Measurements from ENCODE around the gene SIAH2.
"Not testable (repeated sequence)": the region's sequence is repeated elsewhere in the genome, so short reads cannot be mapped to it uniquely, and the experiment has no call there.

The SIAH2 gene

GRCh38 chr3:150798122-150798618 lies 35.2 kb upstream of the SIAH2 start:
- TF ChIP-seq CTCF (IDR thresholded peaks at IDR 0.05; ENCODE audit: extremely low read depth, missing control alignments): no peak
- no peak for DNase-seq (ENCODE audit: low spot score)

- no peak for TF ChIP-seq CTCF (IDR thresholded peaks at IDR 0.05; ENCODE audit: extremely low read depth, missing control alignments)
- no peak for DNase-seq (ENCODE audit: low spot score)
Measured at GRCh38 chr3:150797155-150797554, 34.2 kb upstream of the SIAH2 start.

- DNase-seq (ENCODE audit: low spot score): not testable (repeated sequence)
Measured at GRCh38 chr3:150796527-150796926, 33.6 kb upstream of the SIAH2 start.

- no peak for DNase-seq (ENCODE audit: low spot score)
- no peak for TF ChIP-seq CTCF (IDR thresholded peaks at IDR 0.05; ENCODE audit: extremely low read depth, missing control alignments)
Measured at GRCh38 chr3:150793641-150794040, 30.7 kb upstream of the SIAH2 start.

GRCh38 chr3:150790629-150791028 lies 27.7 kb upstream of the SIAH2 start:
- no peak for TF ChIP-seq CTCF (IDR thresholded peaks at IDR 0.05; ENCODE audit: extremely low read depth, missing control alignments)
- no peak for DNase-seq (ENCODE audit: low spot score)

GRCh38 chr3:150789451-150789850 lies 26.5 kb upstream of the SIAH2 start:
- no peak for TF ChIP-seq CTCF (IDR thresholded peaks at IDR 0.05; ENCODE audit: extremely low read depth, missing control alignments)

GRCh38 chr3:150787741-150788370 lies 24.9 kb upstream of the SIAH2 start:
- peak; percentile 74 for DNase-seq (ENCODE audit: low spot score)
- TF ChIP-seq CTCF (IDR thresholded peaks at IDR 0.05; ENCODE audit: extremely low read depth, missing control alignments): peak; percentile 90

More at GRCh38 chr3:150789451-150789850, 26.5 kb upstream of the SIAH2 start:
- DNase-seq (ENCODE audit: low spot score): no peak

- TF ChIP-seq CTCF (IDR thresholded peaks at IDR 0.05; ENCODE audit: extremely low read depth, missing control alignments): no peak
Measured at GRCh38 chr3:150786791-150787190, 23.8 kb upstream of the SIAH2 start.

More at GRCh38 chr3:150786791-150787190, 23.8 kb upstream of the SIAH2 start:
- DNase-seq (ENCODE audit: low spot score): no peak

Measured in GM20000 (cell line).